Hindlimb muscle (tissue), 1 donor: ENCODE measurements around the gene SGCG. TPM values are rescaled to one million over a fixed set of nuclear protein-coding genes. Genes with fewer than 3 reads are reported as not detected.
"Not testable (repeated sequence)": the region's sequence is repeated elsewhere in the genome, so short reads cannot be mapped to it uniquely, and the experiment has no call there.

ENCODE experiments used
- DNase-seq: peaks from one replicate; pipeline ENCODE4 v3.0.0-alpha.2; 2013
- polyA plus RNA-seq: library from polyadenylated mRNA; unstranded; fragments of 120-200 nt; gene quantifications from one replicate; pipeline ENCODE4 v1.2.1, GENCODE V29; 2013; ENCODE audit not compliant: insufficient read length

SGCG gene, protein sequence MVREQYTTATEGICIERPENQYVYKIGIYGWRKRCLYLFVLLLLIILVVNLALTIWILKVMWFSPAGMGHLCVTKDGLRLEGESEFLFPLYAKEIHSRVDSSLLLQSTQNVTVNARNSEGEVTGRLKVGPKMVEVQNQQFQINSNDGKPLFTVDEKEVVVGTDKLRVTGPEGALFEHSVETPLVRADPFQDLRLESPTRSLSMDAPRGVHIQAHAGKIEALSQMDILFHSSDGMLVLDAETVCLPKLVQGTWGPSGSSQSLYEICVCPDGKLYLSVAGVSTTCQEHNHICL
- polyA plus RNA-seq = 70.1 TPM

GRCh38 chr13:23180711-23181110, at the start of gene SGCG:
Gene SGCG (plus strand): TSS chr13:23180979. CDS start chr13:23203695, 22,716 bp downstream.
- DNase-seq = peak; percentile 16

DNA sequence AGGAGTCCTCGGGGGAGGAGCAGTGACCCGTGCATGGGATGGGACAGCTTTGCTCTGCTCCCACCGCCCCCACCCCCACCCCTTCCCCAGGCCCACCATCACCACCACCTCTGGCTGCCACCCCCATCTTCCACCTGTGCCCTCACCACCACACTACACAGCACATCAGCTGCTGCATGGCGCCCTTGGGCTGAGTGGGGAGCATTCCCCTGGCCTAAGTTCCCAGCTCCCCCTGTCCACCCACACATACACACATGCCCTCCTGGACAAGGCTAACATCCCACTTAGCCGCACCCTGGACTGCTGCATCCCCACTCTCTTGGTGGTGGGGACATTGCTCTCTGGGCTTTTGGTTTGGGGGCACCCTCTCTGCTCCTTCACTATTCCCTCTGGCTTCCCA, 46.2 kb upstream of the SGCG start:
- DNase-seq = no peak

- no peak for DNase-seq
Observed at GRCh38 chr13:23140492-23140891, 40.3 kb upstream of the SGCG start.

DNA sequence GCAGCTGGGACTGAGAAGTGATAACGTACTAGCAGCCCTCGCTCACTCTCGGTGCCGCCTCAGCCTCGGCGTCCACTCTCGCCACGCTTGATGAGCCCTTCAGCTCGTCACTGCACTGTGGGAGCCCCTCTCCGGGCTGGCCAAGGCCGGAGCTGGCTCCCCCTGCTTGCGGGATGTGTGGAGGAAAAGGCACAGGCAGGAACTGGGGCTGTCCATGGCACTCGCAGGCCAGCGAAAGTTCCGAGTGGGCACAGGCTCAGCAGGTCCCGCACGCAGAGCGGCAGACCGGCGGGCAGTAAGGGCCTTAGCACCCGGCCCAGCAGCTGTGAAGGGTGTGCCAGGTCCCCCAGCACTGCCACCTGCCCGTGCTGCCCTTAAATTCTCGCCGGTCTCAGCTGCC, 38.8 kb upstream of the SGCG start:
- DNase-seq = no peak

GRCh38 chr13:23142607-23143006, 38.2 kb upstream of the SGCG start:
- not testable (repeated sequence) for DNase-seq

DNA sequence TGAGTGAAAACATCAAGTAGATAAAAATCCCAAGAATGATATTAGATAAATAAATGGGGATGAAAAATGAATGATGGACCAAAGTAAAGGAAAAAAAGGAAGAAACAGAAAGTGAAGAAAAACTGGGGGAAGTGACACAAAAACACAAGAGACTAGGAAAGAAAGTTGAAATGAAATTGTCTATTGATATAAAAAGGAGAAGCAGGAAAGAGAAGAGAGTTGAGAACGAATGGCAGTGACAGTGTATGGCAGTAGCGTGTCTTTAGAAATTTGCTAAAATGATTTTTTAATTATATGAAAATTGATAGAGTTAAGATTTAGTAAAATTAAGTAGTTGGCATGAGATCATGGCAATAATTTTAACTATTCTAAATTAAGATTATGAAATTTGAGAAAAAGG, 36.3 kb upstream of the SGCG start:
- DNase-seq = no peak

GRCh38 chr13:23146006-23146405, 34.8 kb upstream of the SGCG start:
- no peak for DNase-seq

GRCh38 chr13:23146811-23147625, 33.8 kb upstream of the SGCG start:
- peak; percentile 22 for DNase-seq

DNA sequence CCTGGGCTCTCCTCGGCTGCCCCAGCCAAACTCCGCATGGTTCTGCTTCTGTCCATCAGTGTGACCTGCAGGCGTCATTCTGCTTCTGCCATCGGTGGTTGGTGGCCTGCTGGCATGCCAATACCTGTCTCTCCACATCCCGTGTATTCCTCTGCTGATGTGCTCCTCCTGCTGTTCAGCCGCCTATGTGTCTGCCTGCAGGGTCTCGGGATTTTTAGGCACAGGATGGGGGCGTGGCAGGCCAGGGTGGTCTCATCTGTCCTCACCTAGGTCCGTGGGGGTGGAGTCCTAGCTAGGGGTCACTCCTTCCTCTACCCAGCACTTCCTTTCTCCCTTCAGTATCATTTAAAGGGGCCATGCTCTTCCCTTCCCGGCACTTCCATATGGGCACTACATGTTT, 33.0 kb upstream of the SGCG start:
- no peak for DNase-seq

GRCh38 chr13:23157781-23158180, 23.0 kb upstream of the SGCG start:
- DNase-seq = no peak

GRCh38 chr13:23159205-23159759, 21.5 kb upstream of the SGCG start:
- peak; percentile 13 for DNase-seq

DNA sequence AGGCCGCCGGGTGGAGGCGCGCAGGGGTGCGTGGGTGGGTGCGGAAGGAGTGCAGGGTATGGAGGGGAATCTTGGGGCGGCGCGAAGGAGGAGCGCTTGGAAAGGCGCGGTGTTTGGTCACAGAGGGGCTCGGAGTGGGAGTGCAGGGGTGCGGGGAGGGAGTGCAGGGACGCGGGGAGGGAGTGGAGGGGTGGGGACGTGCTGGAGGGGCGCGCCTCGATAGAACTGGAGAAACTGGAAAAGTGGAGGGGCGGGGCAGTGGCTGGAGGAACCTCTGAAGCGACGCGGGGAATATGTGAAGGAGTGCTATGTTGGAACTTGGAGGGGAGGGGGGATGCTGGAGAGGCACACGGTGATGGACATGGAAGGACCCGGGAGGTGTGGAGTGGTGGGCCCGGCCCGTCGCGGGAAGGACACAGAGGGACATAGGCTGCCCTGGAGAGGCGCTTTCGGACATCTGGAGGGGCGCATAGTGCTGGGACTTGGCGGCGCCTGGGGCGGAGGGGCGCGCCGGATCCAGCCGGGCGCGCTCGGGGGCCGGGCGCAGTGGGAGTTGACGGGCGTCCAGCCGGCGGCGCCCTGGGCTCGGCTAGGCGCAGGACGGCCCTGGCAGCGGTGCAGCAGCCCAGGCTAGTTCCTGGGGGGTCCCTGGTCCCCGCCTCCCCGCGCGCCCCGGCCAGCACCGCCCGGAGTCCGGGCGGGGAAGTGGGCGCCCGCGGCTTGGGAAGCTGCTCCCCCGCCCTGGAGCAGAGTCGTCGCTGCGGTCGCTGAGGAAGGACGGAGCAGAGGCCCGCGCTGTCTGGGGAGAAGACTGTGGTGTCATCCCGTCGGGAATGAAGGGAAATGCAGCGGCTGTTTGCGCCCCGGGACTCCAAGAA, 20.8 kb upstream of the SGCG start:
- peak; percentile 8 for DNase-seq

DNA sequence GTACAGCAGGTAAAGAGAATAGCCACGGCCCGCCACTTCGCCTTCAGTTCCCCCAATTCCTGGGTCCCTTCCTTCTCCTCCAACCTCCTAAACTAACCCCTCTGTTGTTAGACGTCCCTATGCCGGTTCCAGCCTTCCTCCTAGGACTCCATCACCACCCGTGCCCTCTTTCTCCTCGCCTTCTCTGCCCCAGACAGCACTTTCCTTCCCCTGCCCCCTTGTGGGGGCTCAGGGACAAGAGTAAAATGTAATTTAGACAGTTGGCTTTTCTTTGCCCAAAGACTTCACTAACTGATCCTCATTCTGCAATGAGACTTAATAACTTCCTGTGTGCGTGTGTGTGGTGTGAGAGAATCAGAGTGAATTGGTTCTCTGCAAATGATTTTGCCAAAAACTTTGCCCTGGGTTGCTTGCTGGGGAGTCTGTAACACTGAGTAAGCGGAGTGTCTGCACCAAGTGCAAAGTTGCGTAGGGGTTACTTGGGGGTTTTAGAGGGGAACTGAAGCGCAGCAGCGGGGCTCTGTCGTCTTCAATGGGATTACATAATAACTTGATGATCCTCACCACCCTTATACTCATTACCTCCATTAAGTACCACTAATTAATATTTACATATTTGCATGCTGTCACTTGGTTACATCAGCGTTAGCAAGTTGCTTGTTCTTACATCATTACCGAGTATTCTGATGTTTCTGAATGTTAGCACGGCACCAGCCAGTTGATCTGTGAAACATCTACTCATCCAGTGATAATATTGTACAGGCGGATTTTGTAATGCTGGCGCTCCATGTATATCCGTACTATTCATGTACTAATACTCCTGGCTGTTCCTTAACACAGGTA, 19.9 kb upstream of the SGCG start:
- DNase-seq = no peak

DNA sequence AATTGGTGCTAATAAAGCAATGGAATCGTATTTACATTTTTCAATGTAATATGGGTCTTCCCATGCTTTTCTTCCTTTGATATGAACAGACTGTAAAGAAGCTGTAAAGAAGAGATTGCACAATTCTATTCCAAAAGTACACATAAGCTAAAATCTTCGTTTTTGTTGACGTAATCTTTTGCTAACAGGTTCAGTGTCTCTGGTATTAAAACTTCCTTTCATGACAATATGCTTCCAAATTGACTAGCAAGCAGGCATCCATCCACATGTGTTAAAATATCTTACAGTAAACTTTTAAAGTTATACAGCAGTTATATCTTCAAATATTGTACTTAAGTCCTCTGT, 19.3 kb upstream of the SGCG start:
- DNase-seq = no peak

GRCh38 chr13:23175920-23176319, 4.9 kb upstream of the SGCG start:
- no peak for DNase-seq

DNA sequence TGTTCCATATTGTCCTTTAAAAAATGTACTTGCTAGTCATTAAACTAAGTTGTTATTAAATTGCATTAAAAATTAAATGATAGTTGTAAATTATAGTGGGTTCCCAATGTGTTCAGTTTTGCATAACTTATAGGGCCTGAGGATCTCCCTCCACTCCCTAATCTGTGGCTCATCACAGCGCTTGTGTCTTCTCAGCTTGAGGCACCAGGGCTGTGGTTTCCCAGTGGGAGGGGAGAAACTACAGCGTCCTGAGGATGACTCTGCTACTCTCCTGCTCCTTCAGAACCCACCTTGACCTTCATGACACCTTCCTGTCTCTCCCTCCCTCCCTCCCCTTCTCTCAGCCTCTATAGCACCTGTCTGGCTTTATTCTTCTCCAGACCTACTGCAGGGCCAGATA, 1.4 kb downstream of the SGCG start:
- no peak for DNase-seq

- no peak for DNase-seq
Observed at GRCh38 chr13:23183292-23183691, 2.5 kb downstream of the SGCG start.

DNA sequence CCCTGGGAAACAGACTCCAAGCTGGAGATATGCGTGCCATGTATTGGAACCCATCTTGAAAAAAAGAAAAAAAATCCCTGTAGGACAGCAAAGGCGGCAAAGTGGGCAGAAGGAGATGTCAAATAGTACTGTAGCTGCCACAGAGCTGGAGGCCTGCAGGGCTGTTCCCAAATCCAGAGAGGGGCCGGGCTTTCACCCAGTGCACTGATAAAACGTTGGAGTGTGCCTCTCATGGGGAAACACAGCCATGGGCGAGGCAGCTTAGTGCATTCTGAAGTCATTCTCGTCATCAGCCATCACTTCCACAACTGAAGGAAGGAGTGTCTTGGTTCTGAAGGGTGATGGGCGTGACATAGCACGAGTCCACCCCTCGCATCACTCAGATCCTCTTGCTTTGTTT, 4.8 kb downstream of the SGCG start:
- no peak for DNase-seq

GRCh38 chr13:23201870-23202269, 21.1 kb downstream of the SGCG start:
- no peak for DNase-seq

GRCh38 chr13:23202383-23202782, 21.6 kb downstream of the SGCG start:
- no peak for DNase-seq

DNA sequence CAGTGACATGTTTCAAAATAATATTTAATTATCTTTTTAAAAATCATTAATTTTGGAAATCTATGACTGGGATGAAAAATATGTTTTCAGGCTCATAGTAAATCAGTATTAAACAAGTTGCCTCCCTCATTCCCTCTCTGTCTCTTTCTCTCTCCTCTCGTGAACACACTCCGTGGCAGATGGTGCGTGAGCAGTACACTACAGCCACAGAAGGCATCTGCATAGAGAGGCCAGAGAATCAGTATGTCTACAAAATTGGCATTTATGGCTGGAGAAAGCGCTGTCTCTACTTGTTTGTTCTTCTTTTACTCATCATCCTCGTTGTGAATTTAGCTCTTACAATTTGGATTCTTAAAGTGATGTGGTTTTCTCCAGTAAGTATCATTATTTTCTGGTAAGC, 22.7 kb downstream of the SGCG start:
- no peak for DNase-seq

GRCh38 chr13:23205807-23206206, 25.0 kb downstream of the SGCG start:
- no peak for DNase-seq
